ENCODE data around the gene DCHS1. TPM values are rescaled to one million over a fixed set of nuclear protein-coding genes. Genes with fewer than 3 reads are reported as not detected.

Gene DCHS1
- polyA plus RNA-seq, 1 experiment, result 8.7 TPM

DNA sequence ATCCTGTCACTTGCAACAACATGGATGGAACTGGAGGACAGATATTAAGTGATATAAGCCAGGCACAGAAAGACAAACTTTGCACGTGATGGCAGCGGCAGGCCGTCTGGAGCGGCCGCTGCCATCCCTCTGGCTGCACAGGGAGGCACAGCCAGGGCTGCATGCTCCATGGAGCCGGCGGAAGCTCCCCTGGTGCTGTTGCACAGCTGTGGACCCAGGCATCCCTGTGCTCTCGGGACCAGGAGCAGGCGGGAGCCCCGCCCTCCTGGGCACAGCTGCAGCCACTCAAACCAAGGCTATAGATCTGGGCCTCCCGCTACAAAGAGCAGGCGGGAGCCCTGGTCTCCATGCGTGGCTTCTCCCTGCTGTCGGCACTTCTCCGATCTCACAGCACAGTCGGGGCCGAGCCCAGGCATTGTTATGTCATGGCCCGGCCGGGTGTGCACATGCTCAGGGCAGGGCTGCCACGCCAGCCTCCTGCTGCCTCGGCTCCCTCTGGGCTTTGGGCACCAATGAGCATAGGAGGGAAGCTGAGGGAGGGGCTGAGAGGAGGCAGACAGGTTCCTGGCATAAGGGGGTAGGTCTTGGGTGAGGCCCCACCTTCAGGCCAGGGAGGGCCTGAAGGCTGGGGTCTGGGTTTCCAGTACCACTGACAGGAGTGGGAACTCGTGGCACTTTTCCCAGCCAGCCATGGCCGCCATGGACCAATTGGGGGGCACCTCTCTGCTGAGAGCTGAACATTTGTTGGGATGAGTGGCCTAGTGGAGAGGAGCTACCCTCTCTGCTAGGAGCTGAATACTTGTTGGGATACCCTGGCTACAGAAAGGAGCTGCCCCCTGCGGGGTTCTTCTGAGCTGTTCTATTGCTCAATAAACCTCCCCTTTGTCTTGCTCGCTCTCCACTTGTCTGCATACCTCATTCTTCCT is 68.9 kb downstream of the DCHS1 start:
- no peak for TF ChIP-seq CTCF (IDR thresholded peaks at IDR 0.05; ENCODE audit: low read depth, low read length)
- Histone ChIP-seq H3K27ac (ENCODE audit: low read depth, low read length) (no peak overlapping the region), H3K27me3 (ENCODE audit: control insufficient read depth, insufficient read depth, low read length) (no peaks in the 10 kb centered on the region), H3K4me3 (ENCODE audit: low read depth, low read length) (no peak overlapping the region), H3K9me3 (ENCODE audit: control insufficient read depth, insufficient read depth, low read length) (peaks cover 3% of the 10 kb centered on the region; the same call in 1 of the 2 replicates)
- no peak for DNase-seq (ENCODE audit: low read depth, low spot score)
- ChIA-PET POLR2A (no interaction called here), CTCF (interaction anchor here (1.1 kb wide), 1 partner anchor 56 kb away, joined by 3 read pairs; no protein-coding TSS in a partner anchor)

DNA sequence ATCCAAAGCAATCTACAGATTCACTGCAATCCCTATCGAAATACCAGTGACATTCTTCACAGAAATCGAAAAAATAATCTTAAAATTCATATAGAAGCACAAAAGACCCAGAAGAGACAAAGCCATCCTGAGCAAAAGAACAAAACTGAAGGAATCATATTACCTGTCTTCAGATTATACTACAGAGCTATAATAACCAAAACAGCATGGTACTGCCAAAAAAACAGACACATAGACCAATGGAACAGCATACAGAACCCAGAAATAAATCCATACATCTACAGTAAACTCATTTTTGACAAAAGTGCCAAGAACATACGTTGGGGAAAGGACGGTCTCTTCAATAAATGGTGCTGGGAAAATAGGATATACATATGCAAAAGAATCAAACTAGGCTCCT is 71.1 kb downstream of the DCHS1 start:
- ChIA-PET POLR2A (no interaction called here), CTCF (no interaction called here)
- Histone ChIP-seq H3K9me3 (ENCODE audit: control insufficient read depth, insufficient read depth, low read length) (peaks cover 3% of the 10 kb centered on the region; the same call in 1 of the 2 replicates), H3K27ac (ENCODE audit: low read depth, low read length) (no peak overlapping the region), H3K4me3 (ENCODE audit: low read depth, low read length) (no peak overlapping the region), H3K27me3 (ENCODE audit: control insufficient read depth, insufficient read depth, low read length) (no peaks in the 10 kb centered on the region)
- no peak for DNase-seq (ENCODE audit: low read depth, low spot score)
- no peak for TF ChIP-seq CTCF (IDR thresholded peaks at IDR 0.05; ENCODE audit: low read depth, low read length)

GRCh38 chr11:6583584-6583983 is 72.0 kb downstream of the DCHS1 start:
- POLR2A ChIA-PET, result no interaction called here

DNA sequence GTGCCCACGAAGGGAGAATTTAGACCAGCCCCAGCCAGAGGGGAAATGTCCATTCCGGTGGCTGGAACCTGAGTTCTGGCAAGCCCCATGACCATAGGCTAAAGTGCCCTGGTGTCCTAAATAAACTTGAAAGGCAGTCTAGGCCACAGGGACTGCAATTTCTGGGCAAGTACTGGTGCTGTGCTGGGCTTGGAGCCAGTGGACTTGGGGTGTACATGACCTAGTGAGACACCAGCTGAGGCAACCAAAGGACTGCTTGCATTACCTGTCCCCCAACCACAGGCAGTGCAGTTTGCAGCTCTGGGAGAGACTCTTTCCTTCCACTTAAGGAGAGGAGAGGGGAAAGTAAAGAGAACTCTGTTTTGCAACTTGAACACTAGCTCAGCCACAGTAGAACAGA is 75.9 kb downstream of the DCHS1 start:
- no peak for TF ChIP-seq CTCF (IDR thresholded peaks at IDR 0.05; ENCODE audit: low read depth, low read length)
- Histone ChIP-seq H3K9me3 (ENCODE audit: control insufficient read depth, insufficient read depth, low read length) (no peaks in the 10 kb centered on the region), H3K27me3 (ENCODE audit: control insufficient read depth, insufficient read depth, low read length) (no peaks in the 10 kb centered on the region), H3K4me3 (ENCODE audit: low read depth, low read length) (no peak overlapping the region), H3K27ac (ENCODE audit: low read depth, low read length) (no peak overlapping the region)
- DNase-seq (ENCODE audit: low read depth, low spot score), result no peak
- POLR2A ChIA-PET, result no interaction called here
- CTCF ChIA-PET, result no interaction called here

More at GRCh38 chr11:6583584-6583983, 72.0 kb downstream of the DCHS1 start:
- CTCF ChIA-PET, result interaction anchor here (0.5 kb wide), 1 partner anchor 167 kb away, joined by 4 read pairs; no protein-coding TSS in a partner anchor
- Histone ChIP-seq H3K9me3 (ENCODE audit: control insufficient read depth, insufficient read depth, low read length) (peaks cover 3% of the 10 kb centered on the region; the same call in 1 of the 2 replicates), H3K27ac (ENCODE audit: low read depth, low read length) (no peak overlapping the region), H3K4me3 (ENCODE audit: low read depth, low read length) (no peak overlapping the region), H3K27me3 (ENCODE audit: control insufficient read depth, insufficient read depth, low read length) (no peaks in the 10 kb centered on the region)
- TF ChIP-seq CTCF (IDR thresholded peaks at IDR 0.05; ENCODE audit: low read depth, low read length), result no peak
- DNase-seq (ENCODE audit: low read depth, low spot score), result no peak

DNA sequence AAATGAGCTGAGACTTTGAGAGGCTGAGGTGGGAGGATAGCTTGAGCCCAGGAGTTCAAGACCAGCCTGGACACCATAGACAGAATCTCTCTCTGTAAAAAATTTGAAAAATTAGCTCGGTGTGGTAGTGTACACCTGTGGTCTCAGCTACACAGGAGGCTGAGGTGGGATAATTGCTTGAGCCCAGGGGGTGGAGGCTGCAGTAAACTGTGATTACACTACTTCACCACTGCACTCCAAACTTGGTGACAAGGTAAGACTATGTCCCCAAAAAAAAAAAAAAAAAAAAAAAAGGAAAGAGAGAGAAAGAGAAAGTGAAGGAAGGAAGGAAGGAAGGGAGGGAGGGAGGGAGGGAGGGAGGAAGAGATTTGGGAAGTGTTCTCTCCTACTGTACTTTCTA is 77.5 kb downstream of the DCHS1 start:
- POLR2A ChIA-PET, result no interaction called here
- Histone ChIP-seq H3K4me3 (ENCODE audit: low read depth, low read length) (no peak overlapping the region), H3K27me3 (ENCODE audit: control insufficient read depth, insufficient read depth, low read length) (no peaks in the 10 kb centered on the region), H3K27ac (ENCODE audit: low read depth, low read length) (no peak overlapping the region), H3K9me3 (ENCODE audit: control insufficient read depth, insufficient read depth, low read length) (no peaks in the 10 kb centered on the region)
- DNase-seq (ENCODE audit: low read depth, low spot score), result no peak
- CTCF ChIA-PET, result no interaction called here
- no peak for TF ChIP-seq CTCF (IDR thresholded peaks at IDR 0.05; ENCODE audit: low read depth, low read length)

Data from AG04450 (cell line).